8988T (cell line): ENCODE measurements around the gene SLC18A3.
A peak's percentile ranks its signal among the peaks of the same experiment; 100 is the strongest.

Experiments used
- DNase-seq: peaks from one replicate; pipeline ENCODE4 v3.0.0; 2011

SLC18A3 gene

DNA sequence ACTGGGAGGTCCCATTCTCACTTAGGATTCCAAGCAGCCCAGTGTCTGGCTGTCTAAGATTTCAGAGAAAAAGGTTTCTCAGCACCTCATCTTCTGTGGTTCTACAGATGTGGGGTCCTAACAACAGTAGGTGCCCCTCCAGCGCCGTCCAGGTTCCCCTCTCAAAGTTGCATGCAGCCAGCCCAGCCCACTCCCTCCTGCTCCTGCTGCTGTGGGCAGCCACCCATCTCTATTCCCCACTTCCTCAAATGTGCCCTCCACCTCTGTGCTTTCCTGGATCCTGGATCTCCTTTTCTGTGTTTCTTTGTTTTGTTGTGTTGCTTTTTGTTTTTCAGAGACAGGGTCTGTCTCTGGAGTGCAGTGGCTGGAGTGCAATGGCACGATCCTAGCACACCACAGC lies 13.3 kb upstream of the SLC18A3 start:
- DNase-seq: no peak

DNA sequence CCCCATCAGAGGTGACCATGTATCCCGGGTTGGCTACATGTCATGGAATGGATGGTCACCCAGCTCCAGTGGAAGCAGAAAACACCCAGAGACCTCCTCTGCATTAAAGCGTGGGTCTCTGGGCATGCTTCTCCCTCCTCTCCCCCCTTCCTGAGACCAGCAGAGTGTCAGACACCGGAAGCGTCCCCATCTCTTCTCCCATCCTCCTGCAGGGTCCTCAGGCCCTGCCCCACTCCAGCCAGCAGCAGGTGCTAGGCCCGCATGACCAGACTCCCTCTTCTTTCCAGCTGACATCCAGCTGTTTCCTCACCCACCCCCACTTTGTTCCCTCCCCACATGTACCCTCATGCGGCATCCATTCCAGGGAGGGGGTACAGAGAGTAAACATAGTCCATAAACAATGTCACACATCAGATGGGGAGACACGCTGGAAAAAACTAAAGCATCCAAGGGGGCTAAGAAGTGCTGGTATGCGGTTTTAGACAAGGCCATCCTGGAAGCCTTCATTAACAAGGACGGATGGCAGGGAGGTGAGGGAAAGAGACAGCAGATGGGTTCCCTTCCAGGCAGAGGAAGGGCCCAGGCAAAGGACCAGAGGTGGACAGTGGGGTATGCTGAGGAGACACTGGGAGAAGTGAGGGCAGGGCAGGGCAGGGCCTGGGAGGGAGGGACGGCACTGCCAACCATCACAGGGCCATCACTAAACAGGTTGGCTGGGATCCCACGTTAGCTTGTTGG lies 12.5 kb upstream of the SLC18A3 start:
- DNase-seq: no peak

DNA sequence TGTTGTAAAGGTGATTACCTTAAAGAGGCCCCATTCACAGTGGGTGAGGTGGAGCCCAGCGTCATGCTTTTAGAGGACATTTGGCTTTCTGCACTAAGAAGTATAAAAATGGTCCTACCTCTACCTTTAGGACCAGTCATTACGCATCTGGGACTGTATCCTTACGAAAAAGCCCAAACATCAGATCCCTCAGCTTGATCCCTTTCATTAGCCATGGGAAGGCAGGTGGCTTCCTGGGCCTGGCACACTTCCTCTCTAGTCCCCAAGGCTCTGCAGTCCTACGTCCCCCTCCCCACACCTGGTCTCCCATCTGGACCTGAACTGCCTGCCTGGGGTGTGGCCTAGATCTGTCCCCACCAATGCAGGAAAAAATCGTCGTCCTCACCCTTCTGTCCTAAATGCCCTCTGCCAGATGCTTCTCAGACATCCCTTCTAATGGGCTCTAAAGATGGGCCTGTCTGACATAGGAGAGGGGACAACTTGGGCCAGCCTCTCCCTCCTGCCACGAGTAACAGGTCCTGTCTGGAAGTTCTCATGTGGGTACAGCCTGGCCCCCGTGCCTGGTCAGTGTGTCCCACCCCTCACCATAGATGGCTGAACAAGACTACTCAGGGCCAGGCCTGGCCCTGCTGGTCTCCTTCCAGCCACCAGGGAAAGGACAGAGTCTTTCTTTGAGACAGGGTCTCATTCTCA lies 11.8 kb upstream of the SLC18A3 start:
- no peak for DNase-seq

GRCh38 chr10:49598986-49599385 lies 11.1 kb upstream of the SLC18A3 start:
- DNase-seq: no peak

DNA sequence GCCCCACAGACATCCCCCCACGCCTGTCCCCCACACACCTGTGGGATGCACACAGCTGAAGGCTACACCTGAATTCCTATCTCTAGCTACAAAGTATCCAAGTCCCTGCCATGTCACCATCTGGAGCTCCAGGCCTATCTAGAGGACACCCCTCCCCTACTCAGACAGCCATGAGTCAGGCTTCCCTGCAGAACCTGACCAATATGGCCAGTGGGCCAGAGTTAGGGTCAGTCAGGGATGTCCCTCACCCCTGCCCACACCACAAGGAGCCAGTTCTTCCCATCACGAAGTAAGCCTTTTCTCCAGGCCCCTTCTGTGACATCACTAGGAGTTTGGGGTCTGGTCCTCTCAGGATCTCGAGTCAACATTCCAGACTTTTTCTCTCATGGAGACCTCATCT lies 10.6 kb upstream of the SLC18A3 start:
- no peak for DNase-seq

DNA sequence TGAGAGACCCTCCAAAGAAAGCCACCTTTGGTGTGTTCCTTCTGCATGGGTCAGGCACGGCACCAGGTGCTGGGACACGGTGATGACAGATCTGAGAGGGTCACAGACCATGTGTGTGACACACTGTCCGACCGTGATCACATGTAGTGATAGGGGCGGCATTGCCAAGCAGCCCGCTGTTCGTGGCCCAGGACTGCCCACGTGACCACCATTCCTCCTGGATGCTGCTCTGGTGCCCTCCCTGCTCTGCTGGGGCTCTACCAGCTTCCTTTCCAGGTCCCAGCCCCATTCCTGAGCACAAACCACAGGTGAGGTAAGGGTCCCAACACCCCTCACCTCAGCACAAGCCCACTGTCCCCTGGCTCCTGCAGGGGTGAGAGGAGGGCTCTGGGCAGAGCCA lies 10.1 kb upstream of the SLC18A3 start:
- DNase-seq: no peak

GRCh38 chr10:49600781-49601400 lies 9.2 kb upstream of the SLC18A3 start:
- no peak for DNase-seq

DNA sequence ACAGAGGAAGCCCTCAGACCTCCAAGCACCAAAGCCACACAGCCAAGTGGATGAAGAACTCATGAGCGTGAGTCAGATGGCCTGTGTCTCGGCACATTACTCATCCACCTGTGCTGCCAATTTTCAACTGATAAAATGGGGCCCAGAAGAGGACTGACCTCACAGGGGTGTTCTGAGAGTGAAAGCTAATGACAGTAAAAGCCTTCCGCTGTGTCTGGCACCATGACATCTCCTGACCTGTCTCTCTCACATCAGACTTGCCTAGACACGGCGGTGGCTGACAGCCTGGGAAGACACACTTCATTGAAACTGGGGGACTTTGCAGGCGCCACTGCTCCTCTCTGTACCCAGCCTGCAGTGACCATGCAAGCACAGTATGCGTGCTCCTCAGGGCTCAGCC lies 8.3 kb upstream of the SLC18A3 start:
- no peak for DNase-seq

- DNase-seq: no peak
These were observed 7.6 kb upstream of the SLC18A3 start for GRCh38 chr10:49602380-49603023.

DNA sequence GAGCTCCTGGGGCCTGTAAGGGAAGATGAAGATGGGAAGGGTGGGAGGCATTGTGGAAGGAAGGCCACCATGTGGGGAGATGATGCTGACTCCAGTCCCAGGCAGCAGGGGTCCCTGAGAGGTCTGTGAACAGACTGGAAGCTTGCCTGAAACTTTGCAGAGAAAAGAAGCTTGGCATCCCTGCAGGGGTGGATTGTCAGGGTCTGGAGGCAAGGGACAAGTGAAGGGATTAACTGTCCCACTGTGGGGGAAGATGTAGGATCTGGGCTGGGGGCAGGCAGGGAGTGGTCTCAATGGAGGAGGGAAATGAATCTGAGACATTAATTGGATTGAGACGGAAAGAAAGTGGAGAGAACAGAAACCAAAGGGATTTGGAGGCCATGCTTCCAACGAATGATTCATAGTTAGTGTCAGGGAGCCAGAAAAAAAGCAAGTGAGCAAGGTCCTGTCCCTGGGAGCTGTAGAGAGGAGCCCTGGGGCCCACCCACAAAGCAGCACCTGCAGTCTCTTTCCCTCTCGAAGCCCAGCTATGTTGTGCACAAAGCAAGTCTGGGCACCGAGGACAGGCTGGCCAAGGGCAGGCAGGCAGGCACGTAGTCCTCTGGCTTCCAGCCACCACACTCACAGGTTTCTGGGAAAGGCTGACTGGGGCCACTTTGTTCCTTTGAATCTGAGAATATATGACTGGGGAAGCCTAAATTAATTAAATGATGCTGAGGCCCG lies 4.7 kb upstream of the SLC18A3 start:
- no peak for DNase-seq

GRCh38 chr10:49605939-49606509 lies 4.1 kb upstream of the SLC18A3 start:
- DNase-seq: no peak

GRCh38 chr10:49606981-49607535 lies 3.1 kb upstream of the SLC18A3 start:
- DNase-seq: peak; percentile 97

- peak; percentile 53 for DNase-seq
These were observed 1.7 kb upstream of the SLC18A3 start for GRCh38 chr10:49608166-49609005.

GRCh38 chr10:49609006-49609282 lies 1.2 kb upstream of the SLC18A3 start:
- no peak for DNase-seq

DNA sequence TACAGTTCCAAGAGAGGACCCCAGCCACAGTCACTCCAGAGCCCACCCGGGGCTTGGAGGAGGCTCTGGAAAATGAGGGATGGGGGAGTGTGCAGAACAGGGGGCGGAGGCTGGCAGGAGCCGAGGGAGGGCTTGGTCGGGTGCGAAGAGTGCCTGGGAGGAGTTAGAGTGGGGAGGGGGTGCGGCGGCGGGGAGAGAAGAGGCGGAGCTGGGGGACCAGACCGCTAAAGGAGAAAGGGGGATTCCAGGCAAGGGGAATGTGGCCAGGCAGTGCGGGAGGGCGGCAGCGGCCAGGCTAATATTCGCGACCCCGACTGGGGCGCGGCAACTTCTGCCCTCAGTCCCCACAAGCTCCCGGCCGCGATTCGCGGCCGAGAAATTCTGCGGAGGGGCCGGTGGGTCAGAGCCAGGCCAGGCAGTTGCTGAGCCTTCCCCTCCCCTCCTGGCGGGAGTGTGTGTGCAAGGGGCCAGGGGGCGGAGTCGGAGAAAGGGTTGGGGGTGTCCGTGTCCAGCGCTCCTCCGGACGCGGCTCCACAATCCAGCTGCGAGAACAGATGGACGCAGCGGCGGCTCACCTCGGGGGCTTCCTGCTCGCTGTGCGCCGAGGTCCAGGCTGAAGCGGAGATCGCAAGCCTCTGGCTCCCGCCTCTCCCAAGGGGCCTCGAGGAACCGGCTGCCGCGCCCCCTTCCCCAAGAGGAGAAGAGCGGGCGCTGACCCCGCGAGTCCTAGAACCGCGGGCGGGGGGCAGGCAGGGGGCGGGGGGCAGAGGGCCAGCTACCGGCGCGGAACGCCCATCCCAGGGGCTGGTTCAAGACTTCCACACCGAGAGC lies 612 bp upstream of the SLC18A3 start:
- no peak for DNase-seq

DNA sequence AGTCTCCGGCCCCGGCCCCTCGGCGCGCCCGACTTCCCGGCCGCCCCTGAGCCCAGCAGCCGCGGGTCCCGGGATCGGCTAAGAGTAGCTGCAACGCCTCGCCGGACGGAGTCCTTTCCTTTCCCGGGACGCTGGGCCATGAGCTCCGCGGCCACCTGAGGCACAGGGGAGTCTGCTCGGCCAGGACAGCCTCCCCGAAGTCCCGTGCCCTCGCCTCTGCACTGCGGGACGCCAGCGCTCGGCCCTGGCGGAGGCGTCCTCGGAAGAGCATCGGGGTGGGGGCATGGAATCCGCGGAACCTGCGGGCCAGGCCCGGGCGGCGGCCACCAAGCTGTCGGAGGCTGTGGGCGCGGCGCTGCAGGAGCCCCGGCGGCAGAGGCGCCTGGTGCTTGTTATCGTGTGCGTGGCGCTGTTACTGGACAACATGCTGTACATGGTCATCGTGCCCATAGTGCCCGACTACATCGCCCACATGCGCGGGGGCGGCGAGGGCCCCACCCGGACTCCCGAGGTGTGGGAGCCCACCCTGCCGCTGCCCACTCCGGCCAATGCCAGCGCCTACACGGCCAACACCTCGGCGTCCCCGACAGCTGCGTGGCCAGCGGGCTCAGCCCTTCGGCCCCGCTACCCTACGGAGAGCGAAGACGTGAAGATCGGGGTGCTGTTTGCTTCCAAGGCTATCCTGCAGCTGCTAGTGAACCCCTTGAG lies 502 bp downstream of the SLC18A3 start:
- no peak for DNase-seq

GRCh38 chr10:49611166-49611815 lies 1.2 kb downstream of the SLC18A3 start:
- DNase-seq: no peak

DNA sequence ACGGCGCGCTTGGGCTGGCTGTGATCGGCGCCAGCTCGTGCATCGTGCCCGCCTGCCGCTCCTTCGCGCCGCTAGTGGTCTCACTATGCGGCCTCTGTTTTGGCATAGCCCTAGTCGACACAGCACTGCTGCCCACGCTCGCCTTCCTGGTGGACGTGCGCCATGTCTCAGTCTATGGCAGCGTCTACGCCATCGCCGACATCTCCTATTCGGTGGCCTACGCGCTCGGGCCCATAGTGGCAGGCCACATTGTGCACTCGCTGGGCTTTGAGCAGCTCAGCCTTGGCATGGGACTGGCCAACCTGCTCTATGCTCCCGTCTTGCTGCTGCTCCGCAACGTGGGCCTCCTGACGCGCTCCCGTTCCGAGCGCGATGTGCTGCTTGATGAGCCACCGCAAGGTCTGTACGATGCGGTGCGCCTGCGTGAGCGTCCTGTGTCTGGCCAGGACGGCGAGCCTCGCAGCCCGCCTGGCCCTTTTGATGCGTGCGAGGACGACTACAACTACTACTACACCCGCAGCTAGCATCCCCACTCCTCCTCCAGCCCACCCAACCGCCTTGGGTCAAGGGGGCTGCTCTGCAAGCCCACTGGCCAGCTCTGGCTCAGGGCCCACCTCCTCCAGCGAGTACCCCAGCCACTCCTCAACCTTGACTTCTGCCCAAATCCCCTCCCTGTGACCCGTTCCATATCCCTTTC lies 1.9 kb downstream of the SLC18A3 start:
- DNase-seq: peak; percentile 46
